ENCODE results near the gene DENND2D.

DNA sequence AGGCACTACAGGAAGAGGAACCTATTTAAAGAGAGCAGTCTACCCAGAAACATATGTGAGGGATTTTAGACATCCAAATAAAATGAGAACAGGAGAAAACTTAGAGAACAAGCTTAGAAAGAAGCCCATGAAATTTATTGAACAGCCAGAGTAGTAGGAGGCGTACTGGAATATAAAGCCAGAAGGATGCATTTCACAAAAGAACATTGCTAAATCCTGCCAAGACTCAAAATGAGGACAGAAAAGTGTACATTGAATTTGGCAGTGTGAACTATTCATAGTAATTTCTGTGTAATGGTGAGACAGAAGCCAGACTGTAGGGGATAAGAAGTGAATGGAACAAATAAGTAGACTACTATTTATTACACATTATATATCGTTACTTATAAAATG lies 38.0 kb downstream of the DENND2D start:
- TF ChIP-seq, protein P1, sequence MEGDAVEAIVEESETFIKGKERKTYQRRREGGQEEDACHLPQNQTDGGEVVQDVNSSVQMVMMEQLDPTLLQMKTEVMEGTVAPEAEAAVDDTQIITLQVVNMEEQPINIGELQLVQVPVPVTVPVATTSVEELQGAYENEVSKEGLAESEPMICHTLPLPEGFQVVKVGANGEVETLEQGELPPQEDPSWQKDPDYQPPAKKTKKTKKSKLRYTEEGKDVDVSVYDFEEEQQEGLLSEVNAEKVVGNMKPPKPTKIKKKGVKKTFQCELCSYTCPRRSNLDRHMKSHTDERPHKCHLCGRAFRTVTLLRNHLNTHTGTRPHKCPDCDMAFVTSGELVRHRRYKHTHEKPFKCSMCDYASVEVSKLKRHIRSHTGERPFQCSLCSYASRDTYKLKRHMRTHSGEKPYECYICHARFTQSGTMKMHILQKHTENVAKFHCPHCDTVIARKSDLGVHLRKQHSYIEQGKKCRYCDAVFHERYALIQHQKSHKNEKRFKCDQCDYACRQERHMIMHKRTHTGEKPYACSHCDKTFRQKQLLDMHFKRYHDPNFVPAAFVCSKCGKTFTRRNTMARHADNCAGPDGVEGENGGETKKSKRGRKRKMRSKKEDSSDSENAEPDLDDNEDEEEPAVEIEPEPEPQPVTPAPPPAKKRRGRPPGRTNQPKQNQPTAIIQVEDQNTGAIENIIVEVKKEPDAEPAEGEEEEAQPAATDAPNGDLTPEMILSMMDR (IDR thresholded peaks at IDR 0.05 in 2 of 3, conservative IDR thresholded peaks at IDR 0.05 in 1 of 3; ENCODE audit: control insufficient read depth in 2 of 3, extremely low read depth in 1 of 3, insufficient read depth in 1 of 3, low read depth in 3 of 3, low read length in 3 of 3), result no peak
- TF ChIP-seq, protein P2, sequence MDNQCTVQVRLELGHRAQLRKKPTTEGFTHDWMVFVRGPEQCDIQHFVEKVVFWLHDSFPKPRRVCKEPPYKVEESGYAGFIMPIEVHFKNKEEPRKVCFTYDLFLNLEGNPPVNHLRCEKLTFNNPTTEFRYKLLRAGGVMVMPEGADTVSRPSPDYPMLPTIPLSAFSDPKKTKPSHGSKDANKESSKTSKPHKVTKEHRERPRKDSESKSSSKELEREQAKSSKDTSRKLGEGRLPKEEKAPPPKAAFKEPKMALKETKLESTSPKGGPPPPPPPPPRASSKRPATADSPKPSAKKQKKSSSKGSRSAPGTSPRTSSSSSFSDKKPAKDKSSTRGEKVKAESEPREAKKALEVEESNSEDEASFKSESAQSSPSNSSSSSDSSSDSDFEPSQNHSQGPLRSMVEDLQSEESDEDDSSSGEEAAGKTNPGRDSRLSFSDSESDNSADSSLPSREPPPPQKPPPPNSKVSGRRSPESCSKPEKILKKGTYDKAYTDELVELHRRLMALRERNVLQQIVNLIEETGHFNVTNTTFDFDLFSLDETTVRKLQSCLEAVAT (IDR thresholded peaks at IDR 0.05), result no peak
- no peak for TF ChIP-seq POLR2A (IDR thresholded peaks at IDR 0.05; ENCODE audit: low read depth, low read length)
- TF ChIP-seq POLR2AphosphoS2 (IDR thresholded peaks at IDR 0.05; ENCODE audit: low read depth, low read length), result no peak
- TF ChIP-seq TAF1 (IDR thresholded peaks at IDR 0.05; ENCODE audit: borderline replicate concordance, low read depth, low read length), result no peak
- TF ChIP-seq EP300 (IDR thresholded peaks at IDR 0.05; ENCODE audit: borderline replicate concordance in 1 of 2, control insufficient read depth in 1 of 2, low read depth in 2 of 2, low read length in 2 of 2), result no peak
- TF ChIP-seq GABPA (IDR thresholded peaks at IDR 0.05; ENCODE audit: low read depth), result no peak
- no peak for TF ChIP-seq NFIC (IDR thresholded peaks at IDR 0.05; ENCODE audit: low read depth, low read length)
